Measurements from ENCODE around the gene SORCS3. TPM values are rescaled to one million over a fixed set of nuclear protein-coding genes. Genes with fewer than 3 reads are reported as not detected.

SORCS3 gene
- total RNA-seq, 4 donors from 2014 or later = not detected

DNA sequence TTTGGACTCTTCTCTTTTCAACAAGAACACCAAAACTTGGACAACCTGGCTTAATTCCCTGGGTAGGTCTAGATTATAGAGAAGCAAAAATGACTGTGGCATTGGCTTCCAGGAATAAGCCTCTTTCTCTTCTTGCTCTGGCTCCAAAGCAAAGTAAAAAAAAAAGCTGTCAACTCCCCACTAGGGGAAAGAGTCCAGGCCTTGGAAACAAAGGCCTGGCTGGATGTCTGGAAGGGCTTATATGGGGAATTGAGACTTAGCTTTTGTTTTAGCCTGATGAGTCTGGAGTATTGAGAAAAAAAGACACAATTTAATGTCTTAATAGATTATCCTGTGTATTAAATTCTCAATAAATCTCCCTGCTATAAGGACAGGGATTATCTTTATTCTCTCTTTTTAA lies 300.6 kb downstream of the SORCS3 start:
- Histone ChIP-seq H3K9me3 (no peaks in the 10 kb centered on the region), H3K27me3 (no peaks in the 10 kb centered on the region), H3K4me3 (replicated peaks in 1 of 3) (no peak overlapping the region), H3K27ac (no peak overlapping the region), H3K4me1 (no peaks in the 10 kb centered on the region), H3K36me3 (no peaks in the 10 kb centered on the region)
- TF ChIP-seq, protein P1, sequence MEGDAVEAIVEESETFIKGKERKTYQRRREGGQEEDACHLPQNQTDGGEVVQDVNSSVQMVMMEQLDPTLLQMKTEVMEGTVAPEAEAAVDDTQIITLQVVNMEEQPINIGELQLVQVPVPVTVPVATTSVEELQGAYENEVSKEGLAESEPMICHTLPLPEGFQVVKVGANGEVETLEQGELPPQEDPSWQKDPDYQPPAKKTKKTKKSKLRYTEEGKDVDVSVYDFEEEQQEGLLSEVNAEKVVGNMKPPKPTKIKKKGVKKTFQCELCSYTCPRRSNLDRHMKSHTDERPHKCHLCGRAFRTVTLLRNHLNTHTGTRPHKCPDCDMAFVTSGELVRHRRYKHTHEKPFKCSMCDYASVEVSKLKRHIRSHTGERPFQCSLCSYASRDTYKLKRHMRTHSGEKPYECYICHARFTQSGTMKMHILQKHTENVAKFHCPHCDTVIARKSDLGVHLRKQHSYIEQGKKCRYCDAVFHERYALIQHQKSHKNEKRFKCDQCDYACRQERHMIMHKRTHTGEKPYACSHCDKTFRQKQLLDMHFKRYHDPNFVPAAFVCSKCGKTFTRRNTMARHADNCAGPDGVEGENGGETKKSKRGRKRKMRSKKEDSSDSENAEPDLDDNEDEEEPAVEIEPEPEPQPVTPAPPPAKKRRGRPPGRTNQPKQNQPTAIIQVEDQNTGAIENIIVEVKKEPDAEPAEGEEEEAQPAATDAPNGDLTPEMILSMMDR (IDR thresholded peaks at IDR 0.05) = no peak
- TF ChIP-seq POLR2A (IDR thresholded peaks at IDR 0.05) = no peak
- DNase-seq = no peak
- intact Hi-C loops (cut with DNase I) = no loop called here

DNA sequence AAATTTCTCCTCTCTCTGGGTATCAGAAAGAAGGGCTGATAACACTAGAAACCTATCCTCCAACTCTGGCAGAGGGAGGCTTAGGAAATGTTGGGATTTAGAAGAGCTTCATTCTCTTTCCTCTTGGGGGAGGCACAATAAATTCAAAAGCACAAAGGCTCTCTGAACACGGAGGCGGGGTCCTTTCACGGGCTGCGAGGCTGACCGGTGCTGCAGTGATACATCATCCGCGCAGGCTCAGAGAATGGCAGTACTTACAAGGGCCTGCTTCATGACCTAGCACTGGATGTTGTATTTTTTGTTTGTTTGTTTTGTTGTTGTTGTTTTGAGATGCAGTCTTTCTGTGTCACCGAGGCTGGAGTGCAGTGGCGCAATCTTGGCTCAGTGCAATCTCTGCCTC lies 306.2 kb downstream of the SORCS3 start:
- no peaks in the 10 kb centered on the region for H3K4me1 ChIP-seq
- TF ChIP-seq, protein P1 (IDR thresholded peaks at IDR 0.05) = no peak
- no peak for TF ChIP-seq POLR2A (IDR thresholded peaks at IDR 0.05)
- no peak overlapping the region for H3K27ac ChIP-seq
- intact Hi-C loops (cut with DNase I) = no loop called here
- WGBS, 2 donors = 85 to 88% methylated on average over 9 of the region's 9 CpGs
- H3K4me3 ChIP-seq (replicated peaks in 1 of 3) = no peak overlapping the region
- H3K36me3 ChIP-seq = no peaks in the 10 kb centered on the region
- no peaks in the 10 kb centered on the region for H3K9me3 ChIP-seq
- H3K27me3 ChIP-seq = no peaks in the 10 kb centered on the region
- DNase-seq = no peak

DNA sequence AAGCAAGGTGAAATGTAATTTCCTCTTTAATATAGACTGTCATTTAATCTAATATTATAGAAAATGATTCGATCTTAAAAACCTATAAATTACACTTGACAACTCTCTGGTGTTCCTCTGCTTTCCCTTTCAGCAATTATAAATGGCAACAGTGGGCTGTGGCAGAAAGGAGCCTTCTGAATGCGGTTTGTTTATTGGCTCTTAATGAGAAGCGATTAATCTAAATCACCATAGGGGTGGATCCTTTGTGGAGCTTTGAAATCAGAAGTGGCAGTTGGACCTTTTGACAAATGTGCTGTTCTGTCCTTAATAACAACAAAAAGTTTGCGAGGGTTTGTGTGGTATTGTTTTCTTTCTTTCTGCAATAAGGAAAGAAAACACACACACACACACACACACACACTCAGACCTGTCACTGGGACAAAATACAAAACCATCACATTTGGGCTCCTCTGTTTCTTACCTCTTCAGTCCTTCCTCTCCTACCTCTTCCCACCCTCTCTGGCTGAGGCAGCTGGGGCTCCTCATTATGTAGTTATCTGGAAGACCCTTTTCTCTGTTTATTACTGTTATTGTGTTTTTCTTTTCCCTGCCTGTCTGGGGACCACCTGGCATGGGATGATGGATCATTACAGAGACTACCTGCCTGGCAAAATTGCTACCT lies 316.2 kb downstream of the SORCS3 start:
- H3K27ac ChIP-seq = no peak overlapping the region
- no peak for TF ChIP-seq POLR2A (IDR thresholded peaks at IDR 0.05)
- TF ChIP-seq, protein P1 (IDR thresholded peaks at IDR 0.05) = no peak
- H3K9me3 ChIP-seq = no peaks in the 10 kb centered on the region
- H3K4me3 ChIP-seq (replicated peaks in 1 of 3) = no peak overlapping the region
- intact Hi-C loops (cut with DNase I) = no loop called here
- H3K27me3 ChIP-seq = no peaks in the 10 kb centered on the region
- H3K4me1 ChIP-seq = no peaks in the 10 kb centered on the region
- no peak for DNase-seq
- 69 to 78% methylated on average over 4 of the region's 4 CpGs for WGBS, 2 donors
- no peaks in the 10 kb centered on the region for H3K36me3 ChIP-seq

DNA sequence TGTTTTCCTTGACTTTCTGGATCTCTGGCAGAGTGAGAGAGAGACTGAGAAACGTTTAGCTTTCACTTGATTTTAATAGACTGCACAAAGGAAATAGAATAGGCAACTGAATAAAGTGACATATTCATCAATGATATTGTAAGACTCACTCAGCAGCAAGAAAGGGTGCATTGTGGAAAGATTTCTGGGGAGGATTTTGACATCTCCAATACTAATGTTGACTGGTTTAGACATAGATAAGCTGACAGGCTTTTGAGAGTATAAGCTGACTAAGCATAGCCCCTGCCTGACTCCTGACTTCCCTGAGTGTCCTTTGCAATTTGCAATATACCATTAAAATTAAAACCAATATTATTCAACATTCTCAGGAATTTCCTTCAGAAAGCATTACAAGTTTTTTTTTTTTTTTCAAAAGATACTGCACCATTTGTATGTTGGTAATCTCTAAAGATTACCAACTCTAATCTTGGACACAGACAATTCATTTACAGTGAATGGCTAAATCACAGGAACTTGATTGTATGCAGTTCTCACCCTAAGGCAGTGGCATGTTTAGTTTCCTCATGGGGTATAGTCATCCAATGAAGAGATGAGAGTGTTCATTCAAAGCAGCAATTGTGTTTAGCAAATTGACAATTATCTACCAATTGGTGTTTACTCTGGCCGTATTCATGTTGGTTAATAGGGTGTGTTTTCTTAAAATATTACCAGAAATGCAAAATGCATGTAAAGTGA lies 325.6 kb downstream of the SORCS3 start:
- H3K4me3 ChIP-seq (replicated peaks in 1 of 3) = no peak overlapping the region
- H3K27ac ChIP-seq = no peak overlapping the region
- no peaks in the 10 kb centered on the region for H3K27me3 ChIP-seq

DNA sequence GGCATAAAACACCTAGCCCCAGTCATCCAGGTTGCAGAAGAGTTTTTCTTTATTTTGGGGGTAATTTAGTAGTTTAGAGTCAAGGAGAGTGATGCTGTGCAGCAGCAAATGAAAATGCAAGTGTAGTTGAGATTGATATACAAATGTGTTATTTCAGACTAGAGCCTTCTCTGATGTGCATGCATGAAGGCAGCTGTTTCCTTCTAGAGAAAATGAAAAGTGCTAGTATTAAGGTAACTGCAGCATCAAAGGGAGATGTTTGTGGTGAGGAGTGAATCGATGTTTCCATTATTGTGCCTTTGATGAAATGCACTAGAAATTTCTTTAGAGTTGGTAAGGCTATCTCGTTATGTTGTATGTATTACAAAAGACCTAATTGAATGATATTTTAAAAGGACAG lies 339.3 kb downstream of the SORCS3 start:
- no peak for DNase-seq
- H3K9me3 ChIP-seq = no peaks in the 10 kb centered on the region
- H3K27me3 ChIP-seq = no peaks in the 10 kb centered on the region
- no peak overlapping the region for H3K27ac ChIP-seq
- H3K4me3 ChIP-seq (replicated peaks in 1 of 3) = no peak overlapping the region
- WGBS, 2 donors = 81 to 82% methylated on average over 2 of the region's 2 CpGs
- intact Hi-C loops (cut with DNase I) = no loop called here
- TF ChIP-seq POLR2A (IDR thresholded peaks at IDR 0.05) = no peak
- TF ChIP-seq, protein P1 (IDR thresholded peaks at IDR 0.05) = no peak
- H3K4me1 ChIP-seq = no peaks in the 10 kb centered on the region
- no peaks in the 10 kb centered on the region for H3K36me3 ChIP-seq

More for the DNA sequence above, 325.6 kb downstream of the SORCS3 start:
- no peak for DNase-seq
- no peaks in the 10 kb centered on the region for H3K36me3 ChIP-seq
- no peaks in the 10 kb centered on the region for H3K9me3 ChIP-seq
- TF ChIP-seq, protein P1 (IDR thresholded peaks at IDR 0.05) = no peak
- no peak for TF ChIP-seq POLR2A (IDR thresholded peaks at IDR 0.05)
- WGBS, 2 donors = 37 to 43% methylated on average over 2 of the region's 2 CpGs
- intact Hi-C loops (cut with DNase I) = no loop called here
- H3K4me1 ChIP-seq = no peaks in the 10 kb centered on the region
